ENCODE results near the gene FBXL13.
"Not testable (repeated sequence)": the region's sequence is repeated elsewhere in the genome, so short reads cannot be mapped to it uniquely, and the experiment has no call there.

Gene FBXL13

DNA sequence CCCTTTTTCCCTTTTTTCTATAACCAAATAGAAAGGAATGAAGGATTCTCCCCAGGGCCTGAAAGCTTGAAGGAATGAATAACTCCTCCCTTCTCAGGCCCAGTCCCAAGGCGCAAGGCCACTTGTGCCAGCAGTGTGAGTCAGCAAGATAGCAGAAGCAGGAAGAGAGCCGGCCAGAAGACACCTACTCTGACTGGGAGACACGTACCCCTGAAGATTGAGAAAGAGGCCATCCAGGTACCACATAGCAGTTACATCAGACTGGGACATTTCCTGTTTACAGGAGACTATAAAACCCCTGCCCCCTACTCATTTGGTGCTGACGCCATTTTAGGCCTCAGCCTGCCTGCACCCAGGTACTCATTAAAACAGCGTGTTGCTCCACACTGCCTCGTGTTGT is 96.3 kb downstream of the FBXL13 start:
- DNase-seq, result no peak

GRCh38 chr7:102977586-102977985 is 97.0 kb downstream of the FBXL13 start:
- not testable (repeated sequence) for DNase-seq

DNA sequence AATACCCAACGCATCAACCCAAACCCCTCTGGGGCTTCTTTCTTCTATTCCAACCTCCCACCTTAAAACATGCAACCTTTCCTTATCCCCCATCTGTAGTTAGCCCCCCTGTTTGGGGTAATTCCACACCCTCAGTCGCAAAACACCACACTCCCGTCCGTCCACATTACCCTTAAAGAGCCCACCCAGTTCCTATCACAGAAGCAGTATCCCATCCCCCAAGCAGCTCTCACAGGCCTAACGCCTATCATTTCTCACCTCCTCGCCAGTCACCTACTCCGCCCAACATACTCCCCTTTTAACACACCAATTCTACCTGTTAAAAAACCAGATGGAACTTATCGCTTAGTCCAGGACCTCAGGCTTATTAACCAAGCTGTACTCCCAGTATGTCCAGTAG is 98.1 kb downstream of the FBXL13 start:
- DNase-seq, result no peak

DNA sequence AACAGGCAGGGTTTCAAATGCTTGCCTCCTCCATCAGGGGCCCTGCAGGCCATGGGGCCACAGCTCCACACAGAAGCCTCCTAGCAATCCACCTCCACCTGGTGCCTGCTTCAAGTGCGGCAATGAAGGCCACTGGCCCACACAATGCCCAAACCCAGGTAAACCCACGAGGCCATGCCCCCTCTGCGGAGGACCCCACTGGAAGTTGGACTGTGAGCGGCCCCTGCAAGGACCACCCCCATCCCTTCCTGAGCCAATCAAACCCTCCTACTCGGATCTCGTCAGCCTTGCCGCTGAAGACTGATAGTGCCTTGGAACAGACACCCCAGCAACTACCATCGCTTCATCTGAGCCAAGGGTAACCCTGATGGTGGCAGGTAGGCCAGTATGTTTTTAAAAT is 98.7 kb downstream of the FBXL13 start:
- DNase-seq, result no peak

DNA sequence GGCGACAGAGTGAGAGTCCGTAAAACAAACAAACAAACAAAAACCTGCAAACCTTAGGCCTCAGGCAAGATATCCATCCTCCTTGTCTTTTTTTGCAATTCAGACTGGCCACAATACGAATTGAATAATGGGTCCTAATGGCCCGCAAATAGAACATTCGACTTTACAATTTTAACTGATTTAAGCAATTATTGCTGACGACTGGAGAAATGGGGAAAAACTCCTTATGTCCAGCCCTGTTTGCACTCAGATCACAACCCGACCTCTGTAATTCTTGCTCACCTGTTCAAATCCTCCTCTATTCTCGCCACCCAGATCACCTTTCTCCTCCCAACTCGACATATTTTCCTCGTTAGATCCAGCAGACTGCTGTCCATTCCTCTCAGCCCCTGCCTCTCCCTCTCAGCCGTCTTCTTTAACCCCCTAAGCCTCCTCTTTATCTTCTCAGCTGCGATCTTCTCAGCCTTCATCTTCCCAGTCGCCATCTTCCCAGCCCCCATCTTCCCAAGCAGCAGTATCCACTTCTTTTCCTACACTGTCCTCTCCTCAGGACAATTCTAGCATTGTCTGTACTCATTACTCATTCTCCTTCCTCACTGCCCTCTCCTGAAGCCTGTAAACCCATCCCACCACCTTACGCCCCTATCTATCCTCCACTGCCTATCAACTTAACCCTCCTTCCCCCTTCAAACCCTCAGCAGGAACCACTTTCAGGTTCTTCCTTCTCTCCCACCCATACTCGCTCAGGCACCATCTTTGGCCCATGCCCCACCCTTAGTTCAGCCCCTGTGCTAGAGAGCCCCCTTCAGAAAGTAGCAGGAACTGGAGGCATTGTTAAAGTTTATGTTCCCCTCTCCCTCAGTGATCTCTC is 100.0 kb downstream of the FBXL13 start:
- no peak for DNase-seq

GRCh38 chr7:102973096-102973802 is 101.3 kb downstream of the FBXL13 start:
- no peak for DNase-seq

- DNase-seq, result no peak
Observed at GRCh38 chr7:102967798-102968197, 106.8 kb downstream of the FBXL13 start.

DNA sequence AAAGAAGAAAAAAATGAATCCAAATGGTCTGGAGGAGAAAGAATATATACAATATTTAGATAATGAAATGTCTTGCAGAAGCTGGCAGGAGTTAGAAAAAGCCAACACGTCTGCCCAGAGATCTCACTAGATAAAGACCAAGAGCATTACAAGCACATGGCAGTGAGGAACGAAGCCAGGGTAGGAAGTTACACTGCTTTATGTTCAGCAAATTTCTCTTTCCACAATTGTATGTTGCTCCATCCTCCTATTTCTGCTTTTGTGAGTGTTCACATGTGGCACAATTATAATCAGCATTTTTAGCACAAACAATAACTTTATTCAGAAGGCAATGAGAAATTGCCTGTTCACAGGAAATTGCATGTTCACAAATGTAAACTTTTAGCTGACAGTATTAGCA is 108.1 kb downstream of the FBXL13 start:
- DNase-seq, result no peak

GRCh38 chr7:102961993-102962392 is 112.6 kb downstream of the FBXL13 start:
- DNase-seq, result not testable (repeated sequence)

DNA sequence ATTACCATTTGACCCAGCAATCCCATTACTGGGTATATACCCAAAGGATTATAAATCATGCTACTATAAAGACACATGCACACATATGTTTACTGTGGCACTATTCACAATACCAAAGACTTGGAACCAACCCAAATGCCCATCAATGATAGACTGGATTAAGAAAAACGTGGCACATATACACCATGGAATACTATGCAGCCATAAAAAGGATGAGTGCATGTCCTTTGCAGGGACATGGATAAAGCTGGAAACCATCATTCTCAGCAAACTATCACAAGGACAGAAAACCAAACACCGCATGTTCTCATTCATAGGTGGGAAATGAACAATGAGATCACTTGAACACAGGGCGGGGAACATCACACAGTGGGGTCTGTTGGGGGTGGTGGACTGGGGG is 116.6 kb downstream of the FBXL13 start:
- DNase-seq, result not testable (repeated sequence)

- not testable (repeated sequence) for DNase-seq
Observed at GRCh38 chr7:102954359-102954758, 120.2 kb downstream of the FBXL13 start.

GRCh38 chr7:102953406-102953805 is 121.2 kb downstream of the FBXL13 start:
- no peak for DNase-seq

DNA sequence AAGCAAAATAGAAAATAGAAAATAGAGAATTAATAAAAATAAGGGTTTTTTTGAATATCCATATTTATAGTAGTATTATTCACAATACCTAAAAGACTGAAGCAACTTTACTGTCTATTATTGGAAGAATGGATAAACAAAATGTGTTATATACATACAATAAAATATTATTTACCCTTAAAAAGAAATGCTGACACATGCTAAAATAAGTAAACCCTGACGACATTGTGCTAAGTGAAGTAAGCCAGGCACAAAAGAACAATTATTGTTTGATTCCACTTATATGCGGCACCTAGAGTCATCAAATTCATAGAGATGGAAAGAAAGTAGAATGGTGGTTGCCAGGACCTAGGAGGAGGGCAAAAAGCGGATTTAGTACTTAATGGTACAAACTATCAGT is 122.8 kb downstream of the FBXL13 start:
- no peak for DNase-seq

GRCh38 chr7:102944241-102944640 is 130.4 kb downstream of the FBXL13 start:
- DNase-seq, result no peak

GRCh38 chr7:102943423-102944169 is 131.0 kb downstream of the FBXL13 start:
- no peak for DNase-seq

DNA sequence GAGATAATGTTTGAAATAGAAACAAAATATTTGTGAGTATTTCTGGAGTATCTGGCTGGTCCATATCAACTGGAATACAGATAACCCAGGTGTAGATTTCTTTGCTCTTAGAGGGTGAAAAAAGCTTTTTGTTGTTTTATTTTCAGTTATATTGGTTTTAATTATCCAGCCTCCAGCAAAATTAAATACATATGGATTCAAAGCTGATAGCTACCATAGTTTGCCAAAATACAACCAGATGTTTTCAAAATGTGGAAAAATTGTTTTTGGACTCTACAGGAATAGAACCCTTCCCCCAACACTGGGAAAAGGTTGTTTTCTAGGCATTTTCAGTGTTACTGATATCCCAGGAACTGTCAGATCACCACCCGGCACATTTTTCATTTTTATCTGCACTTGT is 131.7 kb downstream of the FBXL13 start:
- DNase-seq, result no peak

GRCh38 chr7:102942181-102942866 is 132.3 kb downstream of the FBXL13 start:
- no peak for DNase-seq

DNA sequence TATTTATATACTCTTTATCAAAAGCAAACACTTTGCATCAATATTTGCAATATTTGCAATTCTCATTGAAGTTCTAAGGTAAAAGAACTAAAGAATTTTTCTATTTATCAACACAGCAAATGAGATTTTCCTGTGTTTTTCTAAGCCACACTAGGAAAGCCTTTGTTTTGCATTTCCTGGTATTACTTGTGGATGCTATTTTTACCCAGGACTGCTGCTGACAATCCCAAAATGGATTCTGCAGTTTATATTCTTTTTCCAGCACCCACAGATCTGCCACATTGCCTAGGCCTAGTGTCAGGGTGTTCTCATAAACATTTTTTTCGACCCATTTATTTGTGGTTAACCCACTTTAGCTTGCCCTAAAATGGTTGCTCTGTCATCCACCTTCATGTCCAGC is 135.9 kb downstream of the FBXL13 start:
- DNase-seq, result no peak

GRCh38 chr7:102935450-102936115 is 139.0 kb downstream of the FBXL13 start:
- no peak for DNase-seq

- no peak for DNase-seq
Observed at GRCh38 chr7:102934701-102935100, 139.9 kb downstream of the FBXL13 start.

GRCh38 chr7:102934239-102934638 is 140.4 kb downstream of the FBXL13 start:
- DNase-seq, result no peak

- no peak for DNase-seq
Observed at GRCh38 chr7:102933763-102934162, 140.8 kb downstream of the FBXL13 start.
